C4-2B (cell line): ENCODE measurements around the gene EFNA2.

Experiments used
- H3K27ac ChIP-seq: fragments of 450-650 bp; 2 replicates; pipeline ENCODE4 v1.5.1; 2017
- ZFX ChIP-seq: fragments of 450-650 bp; IDR thresholded peaks from 2 replicates; pipeline ENCODE4 v1.6.1; 2017
- TF ChIP-seq, protein P1 (sequence below): fragments of 450-650 bp; conservative IDR thresholded peaks from 2 replicates; pipeline ENCODE4 v1.5.1; 2017; ENCODE audit warnings: mild to moderate bottlenecking

Gene EFNA2

DNA sequence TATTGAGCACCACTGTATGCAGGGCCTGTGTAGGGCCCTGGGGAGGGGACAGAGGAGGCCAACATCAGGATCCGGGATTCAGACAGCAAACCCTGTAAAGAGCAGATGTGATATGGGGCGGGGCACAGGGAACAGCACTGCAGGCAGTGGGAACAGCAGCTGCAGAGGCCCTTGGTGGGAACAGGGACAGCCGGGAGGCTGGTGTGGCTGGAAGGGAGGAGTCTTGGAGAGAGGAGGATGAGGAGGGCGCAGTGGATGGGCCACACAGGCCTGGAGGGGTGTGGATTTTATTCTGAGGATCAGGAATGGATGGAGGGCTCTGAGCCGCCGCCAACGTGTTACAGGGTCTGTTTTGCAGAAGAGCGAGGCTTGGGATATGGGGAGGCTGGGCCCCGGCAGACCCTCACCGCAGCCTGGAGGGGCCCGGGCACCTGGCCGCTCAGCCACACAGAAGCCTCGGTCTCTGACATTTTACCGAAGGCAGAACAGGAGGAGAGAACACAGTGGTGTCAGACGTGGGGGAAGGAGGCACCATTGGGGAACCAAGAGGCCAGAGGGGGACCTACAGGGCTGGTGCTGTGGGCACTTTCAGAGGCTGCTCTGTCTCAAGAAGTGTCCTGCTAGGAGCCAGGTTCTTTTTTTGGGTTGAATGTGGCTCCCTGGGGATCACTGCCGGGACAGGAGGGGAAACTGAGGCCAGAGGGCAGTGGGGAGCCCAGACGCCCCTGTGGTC lies 6.9 kb downstream of the EFNA2 start:
- no peak overlapping the region for H3K27ac ChIP-seq
- no peak for TF ChIP-seq ZFX
- TF ChIP-seq, protein P1, sequence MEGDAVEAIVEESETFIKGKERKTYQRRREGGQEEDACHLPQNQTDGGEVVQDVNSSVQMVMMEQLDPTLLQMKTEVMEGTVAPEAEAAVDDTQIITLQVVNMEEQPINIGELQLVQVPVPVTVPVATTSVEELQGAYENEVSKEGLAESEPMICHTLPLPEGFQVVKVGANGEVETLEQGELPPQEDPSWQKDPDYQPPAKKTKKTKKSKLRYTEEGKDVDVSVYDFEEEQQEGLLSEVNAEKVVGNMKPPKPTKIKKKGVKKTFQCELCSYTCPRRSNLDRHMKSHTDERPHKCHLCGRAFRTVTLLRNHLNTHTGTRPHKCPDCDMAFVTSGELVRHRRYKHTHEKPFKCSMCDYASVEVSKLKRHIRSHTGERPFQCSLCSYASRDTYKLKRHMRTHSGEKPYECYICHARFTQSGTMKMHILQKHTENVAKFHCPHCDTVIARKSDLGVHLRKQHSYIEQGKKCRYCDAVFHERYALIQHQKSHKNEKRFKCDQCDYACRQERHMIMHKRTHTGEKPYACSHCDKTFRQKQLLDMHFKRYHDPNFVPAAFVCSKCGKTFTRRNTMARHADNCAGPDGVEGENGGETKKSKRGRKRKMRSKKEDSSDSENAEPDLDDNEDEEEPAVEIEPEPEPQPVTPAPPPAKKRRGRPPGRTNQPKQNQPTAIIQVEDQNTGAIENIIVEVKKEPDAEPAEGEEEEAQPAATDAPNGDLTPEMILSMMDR: no peak

DNA sequence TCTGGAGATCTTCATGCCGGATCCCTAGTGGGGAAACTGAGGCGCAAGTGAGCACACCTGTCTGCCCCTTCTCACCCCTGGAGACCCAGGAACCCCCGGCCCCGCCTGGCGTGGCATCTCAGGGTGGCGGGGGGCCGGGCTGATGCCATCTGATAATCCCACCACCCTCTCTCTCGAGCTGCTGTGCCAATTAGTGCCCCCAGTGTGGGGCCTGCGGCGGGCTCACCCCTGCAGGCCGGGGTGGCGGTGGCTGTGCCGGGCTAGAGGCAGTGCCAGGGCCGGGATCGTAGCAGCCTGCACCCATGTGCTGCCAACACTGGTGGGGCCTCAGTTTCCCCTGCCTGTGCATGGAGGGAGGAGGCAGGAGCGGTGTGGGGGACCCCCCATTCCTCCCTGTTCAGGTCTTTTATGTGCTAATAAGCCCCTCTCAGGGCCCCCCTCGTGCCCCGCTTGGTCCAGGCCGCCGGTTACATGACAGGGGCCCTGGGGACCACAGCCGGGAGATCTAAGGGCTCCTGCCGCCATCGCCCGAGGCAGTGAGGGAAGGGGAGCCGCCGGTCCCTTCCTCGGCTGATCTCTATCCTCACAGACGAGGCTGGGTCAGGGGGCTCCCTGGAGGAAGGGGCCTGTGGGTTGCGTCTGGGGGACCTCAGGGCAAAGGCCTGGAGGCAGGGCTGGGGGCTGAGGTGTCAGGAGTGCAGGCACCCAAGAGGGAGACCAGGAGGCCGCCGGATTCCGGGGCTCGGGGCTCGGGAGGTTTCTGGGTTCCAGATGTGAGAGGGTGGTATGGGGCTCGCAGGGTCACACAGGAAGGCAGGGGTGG lies 8.3 kb downstream of the EFNA2 start:
- TF ChIP-seq ZFX: no peak
- TF ChIP-seq, protein P1: no peak
- H3K27ac ChIP-seq: no peak overlapping the region

DNA sequence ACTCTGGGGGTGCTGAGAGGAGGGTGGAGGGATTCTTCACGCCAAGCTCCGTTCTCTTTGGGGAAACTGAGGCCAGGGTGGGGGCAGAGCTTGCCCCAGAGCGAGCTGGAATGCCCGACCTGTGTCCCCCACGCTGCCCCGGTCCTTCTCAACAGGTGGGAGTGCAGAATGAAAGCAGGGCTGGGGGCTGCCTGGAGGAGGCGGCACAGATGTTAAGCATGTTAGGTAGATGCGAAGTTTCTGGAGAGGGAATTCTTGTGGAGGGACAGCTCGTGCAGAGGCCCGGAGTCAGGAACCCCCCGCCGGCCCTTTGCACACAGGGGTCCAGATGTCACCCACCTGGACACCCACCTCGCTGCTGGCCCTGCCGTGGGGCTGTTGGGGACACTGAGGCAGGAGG lies 9.0 kb downstream of the EFNA2 start:
- TF ChIP-seq ZFX: no peak
- TF ChIP-seq, protein P1: no peak
- no peak overlapping the region for H3K27ac ChIP-seq

DNA sequence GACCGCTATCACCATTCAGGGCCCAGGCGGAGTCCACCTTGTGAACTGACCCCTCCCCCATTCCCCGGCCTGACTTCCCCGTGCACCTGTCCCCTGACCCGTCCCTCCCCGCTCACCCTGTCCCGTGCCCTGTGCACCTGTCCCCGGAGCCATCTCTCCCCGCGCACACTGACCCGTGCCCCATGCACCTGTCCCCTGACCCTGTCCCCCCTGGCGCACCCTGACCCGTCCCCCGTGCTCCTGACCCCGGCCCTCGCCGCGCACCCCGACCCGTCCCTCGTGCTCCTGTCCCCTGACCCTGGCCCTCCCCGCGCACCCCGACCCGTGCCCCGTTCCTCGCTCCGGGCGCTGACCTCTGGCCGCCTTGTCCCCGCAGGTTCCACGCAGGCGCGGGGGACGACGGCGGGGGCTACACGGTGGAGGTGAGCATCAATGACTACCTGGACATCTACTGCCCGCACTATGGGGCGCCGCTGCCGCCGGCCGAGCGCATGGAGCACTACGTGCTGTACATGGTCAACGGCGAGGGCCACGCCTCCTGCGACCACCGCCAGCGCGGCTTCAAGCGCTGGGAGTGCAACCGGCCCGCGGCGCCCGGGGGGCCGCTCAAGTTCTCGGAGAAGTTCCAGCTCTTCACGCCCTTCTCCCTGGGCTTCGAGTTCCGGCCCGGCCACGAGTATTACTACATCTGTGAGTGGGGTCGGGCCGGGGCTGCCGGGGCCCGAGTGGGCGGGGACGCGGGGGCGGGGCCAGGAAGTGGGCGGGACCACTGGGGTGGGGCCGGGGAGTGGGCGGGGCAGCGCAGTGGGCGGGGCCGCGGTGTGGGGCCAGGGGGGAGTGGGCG lies 9.7 kb downstream of the EFNA2 start:
- TF ChIP-seq, protein P1: no peak
- TF ChIP-seq ZFX: no peak
- no peak overlapping the region for H3K27ac ChIP-seq

DNA sequence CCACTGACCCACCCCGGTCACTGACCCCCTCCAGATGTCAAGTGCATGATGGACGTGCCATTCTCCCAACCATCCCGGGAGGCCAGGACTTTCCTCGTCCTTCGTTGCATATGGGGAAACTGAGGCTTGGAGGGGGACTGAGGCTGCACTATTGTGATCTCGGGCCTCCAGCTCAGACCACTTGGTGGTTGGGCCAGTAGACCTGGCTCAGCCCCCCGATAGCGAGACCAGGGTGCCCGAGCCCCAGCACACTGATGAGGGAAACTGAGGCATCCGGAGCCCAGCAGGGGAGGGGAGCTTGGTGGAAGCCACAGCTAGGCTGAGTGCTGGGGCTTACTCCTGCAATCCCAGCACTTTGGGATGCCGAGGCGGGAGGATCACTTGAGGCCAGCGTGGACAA lies 10.4 kb downstream of the EFNA2 start:
- TF ChIP-seq, protein P1: no peak
- TF ChIP-seq ZFX: no peak
- no peak overlapping the region for H3K27ac ChIP-seq

DNA sequence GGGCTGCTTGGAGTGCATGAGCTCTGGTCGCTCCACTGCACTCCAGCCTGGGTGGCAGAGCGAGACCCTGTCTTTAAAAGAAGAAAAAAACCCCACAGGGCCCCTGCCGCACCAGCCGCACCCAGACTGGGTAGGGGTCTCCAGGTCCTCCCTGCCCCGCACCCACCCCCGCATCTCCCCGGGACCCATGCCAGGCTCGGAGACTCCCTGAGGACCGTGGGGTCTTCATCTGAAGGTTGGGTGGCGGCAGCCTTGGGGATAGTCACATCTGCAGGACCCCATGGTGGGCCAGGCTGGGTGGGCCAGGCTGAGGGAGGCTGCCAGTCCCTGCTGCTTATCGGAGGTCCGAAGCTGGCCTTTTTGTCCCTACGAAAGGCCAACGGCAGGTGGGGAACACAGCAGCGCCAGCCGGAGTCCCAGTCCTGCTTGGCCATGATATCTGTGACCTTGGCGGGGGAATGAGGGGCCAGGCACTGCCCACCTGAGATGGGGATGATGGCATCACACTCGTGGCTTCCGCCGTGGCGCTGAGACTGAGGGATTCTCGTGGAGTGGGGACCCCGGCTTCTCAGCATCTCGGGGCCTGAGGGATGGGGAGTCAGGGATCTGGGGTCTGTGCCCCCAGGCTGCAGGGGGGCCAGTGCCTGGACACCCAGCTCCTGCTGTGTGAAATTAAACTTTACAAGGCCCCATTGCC lies 11.1 kb downstream of the EFNA2 start:
- TF ChIP-seq ZFX: no peak
- TF ChIP-seq, protein P1: no peak
- no peak overlapping the region for H3K27ac ChIP-seq
